ENCODE measurements around the gene ZFHX3. TPM values are rescaled to one million over a fixed set of nuclear protein-coding genes. Genes with fewer than 3 reads are reported as not detected.
A peak's percentile ranks its signal among the peaks of the same experiment; 100 is the strongest.

ZFHX3 gene
- total and polyA plus RNA-seq, 9 donors, result 5.2 to 12.0 (median 7.5) TPM

GRCh38 chr16:72921620-72922019 lies 126.3 kb downstream of the ZFHX3 start:
- Histone ChIP-seq H3K9me3 (replicated peaks; ENCODE audit: control insufficient read depth, low read depth, low read length) (no peaks in the 10 kb centered on the region), H3K4me1 (ENCODE audit: control insufficient read depth, insufficient read depth, low read length) (peaks cover 12% of the 10 kb centered on the region), H3K36me3 (ENCODE audit: control insufficient read depth, insufficient read depth, low read length) (no peaks in the 10 kb centered on the region), H3K27me3 (ENCODE audit: control insufficient read depth, insufficient read depth, low read length) (no peaks in the 10 kb centered on the region), H3K4me3 (ENCODE audit: low read length) (no peak overlapping the region), H3K27ac (ENCODE audit: low read length) (no peak overlapping the region)
- DNase-seq, result peak; percentile 57
- WGBS (ENCODE audit: insufficient coverage), result 29% methylated on average over 15 of the region's 15 CpGs

GRCh38 chr16:72921106-72921505 lies 126.8 kb downstream of the ZFHX3 start:
- DNase-seq, result no peak
- 71% methylated on average over 8 of the region's 13 CpGs for WGBS (ENCODE audit: insufficient coverage)
- H3K9me3 ChIP-seq (replicated peaks; ENCODE audit: control insufficient read depth, low read depth, low read length), result no peaks in the 10 kb centered on the region
- no peak overlapping the region for H3K27ac ChIP-seq (ENCODE audit: low read length)
- H3K4me3 ChIP-seq (ENCODE audit: low read length), result no peak overlapping the region
- H3K27me3 ChIP-seq (ENCODE audit: control insufficient read depth, insufficient read depth, low read length), result no peaks in the 10 kb centered on the region
- H3K36me3 ChIP-seq (ENCODE audit: control insufficient read depth, insufficient read depth, low read length), result no peaks in the 10 kb centered on the region
- H3K4me1 ChIP-seq (ENCODE audit: control insufficient read depth, insufficient read depth, low read length), result peaks cover 10% of the 10 kb centered on the region

GRCh38 chr16:72917051-72917450 lies 130.9 kb downstream of the ZFHX3 start:
- no peaks in the 10 kb centered on the region for H3K9me3 ChIP-seq (replicated peaks; ENCODE audit: control insufficient read depth, low read depth, low read length)
- no peaks in the 10 kb centered on the region for H3K36me3 ChIP-seq (ENCODE audit: control insufficient read depth, insufficient read depth, low read length)
- no peaks in the 10 kb centered on the region for H3K27me3 ChIP-seq (ENCODE audit: control insufficient read depth, insufficient read depth, low read length)
- no peak for DNase-seq
- peaks cover 6% of the 10 kb centered on the region for H3K4me1 ChIP-seq (ENCODE audit: control insufficient read depth, insufficient read depth, low read length)
- no peak overlapping the region for H3K4me3 ChIP-seq (ENCODE audit: low read length)
- no CpG with 5 or more reads among the region's 7 CpGs for WGBS (ENCODE audit: insufficient coverage)
- no peak overlapping the region for H3K27ac ChIP-seq (ENCODE audit: low read length)

- no peaks in the 10 kb centered on the region for H3K4me1 ChIP-seq (ENCODE audit: control insufficient read depth, insufficient read depth, low read length)
- WGBS (ENCODE audit: insufficient coverage), result 96% methylated on average over 8 of the region's 10 CpGs
Observed at GRCh38 chr16:72915331-72915730, 132.6 kb downstream of the ZFHX3 start.

GRCh38 chr16:72913551-72913950 lies 134.4 kb downstream of the ZFHX3 start:
- no CpG with 5 or more reads among the region's 3 CpGs for WGBS (ENCODE audit: insufficient coverage)
- no peak overlapping the region for H3K4me3 ChIP-seq (ENCODE audit: low read length)
- H3K9me3 ChIP-seq (replicated peaks; ENCODE audit: control insufficient read depth, low read depth, low read length), result no peaks in the 10 kb centered on the region
- no peaks in the 10 kb centered on the region for H3K4me1 ChIP-seq (ENCODE audit: control insufficient read depth, insufficient read depth, low read length)
- no peaks in the 10 kb centered on the region for H3K27me3 ChIP-seq (ENCODE audit: control insufficient read depth, insufficient read depth, low read length)
- H3K36me3 ChIP-seq (ENCODE audit: control insufficient read depth, insufficient read depth, low read length), result no peaks in the 10 kb centered on the region
- H3K27ac ChIP-seq (ENCODE audit: low read length), result no peak overlapping the region
- no peak for DNase-seq

More at GRCh38 chr16:72915331-72915730, 132.6 kb downstream of the ZFHX3 start:
- Histone ChIP-seq H3K27ac (ENCODE audit: low read length) (no peak overlapping the region), H3K4me3 (ENCODE audit: low read length) (no peak overlapping the region), H3K9me3 (replicated peaks; ENCODE audit: control insufficient read depth, low read depth, low read length) (no peaks in the 10 kb centered on the region), H3K27me3 (ENCODE audit: control insufficient read depth, insufficient read depth, low read length) (no peaks in the 10 kb centered on the region), H3K36me3 (ENCODE audit: control insufficient read depth, insufficient read depth, low read length) (no peaks in the 10 kb centered on the region)
- no peak for DNase-seq

GRCh38 chr16:72911971-72912370 lies 136.0 kb downstream of the ZFHX3 start:
- Histone ChIP-seq H3K4me3 (ENCODE audit: low read length) (no peak overlapping the region), H3K27me3 (ENCODE audit: control insufficient read depth, insufficient read depth, low read length) (no peaks in the 10 kb centered on the region), H3K27ac (ENCODE audit: low read length) (no peak overlapping the region), H3K4me1 (ENCODE audit: control insufficient read depth, insufficient read depth, low read length) (no peaks in the 10 kb centered on the region), H3K9me3 (replicated peaks; ENCODE audit: control insufficient read depth, low read depth, low read length) (no peaks in the 10 kb centered on the region), H3K36me3 (ENCODE audit: control insufficient read depth, insufficient read depth, low read length) (no peaks in the 10 kb centered on the region)
- WGBS (ENCODE audit: insufficient coverage), result 51% methylated on average over 2 of the region's 9 CpGs
- no peak for DNase-seq

- Histone ChIP-seq H3K4me3 (ENCODE audit: low read length) (no peak overlapping the region), H3K36me3 (ENCODE audit: control insufficient read depth, insufficient read depth, low read length) (no peaks in the 10 kb centered on the region), H3K9me3 (replicated peaks; ENCODE audit: control insufficient read depth, low read depth, low read length) (no peaks in the 10 kb centered on the region), H3K27me3 (ENCODE audit: control insufficient read depth, insufficient read depth, low read length) (no peaks in the 10 kb centered on the region), H3K27ac (ENCODE audit: low read length) (no peak overlapping the region), H3K4me1 (ENCODE audit: control insufficient read depth, insufficient read depth, low read length) (no peaks in the 10 kb centered on the region)
- 90% methylated on average over 2 of the region's 5 CpGs for WGBS (ENCODE audit: insufficient coverage)
- DNase-seq, result no peak
Observed at GRCh38 chr16:72910875-72911274, 137.1 kb downstream of the ZFHX3 start.

- no CpG with 5 or more reads among the region's 4 CpGs for WGBS (ENCODE audit: insufficient coverage)
- H3K9me3 ChIP-seq (replicated peaks; ENCODE audit: control insufficient read depth, low read depth, low read length), result no peaks in the 10 kb centered on the region
- no peaks in the 10 kb centered on the region for H3K27me3 ChIP-seq (ENCODE audit: control insufficient read depth, insufficient read depth, low read length)
- no peaks in the 10 kb centered on the region for H3K4me1 ChIP-seq (ENCODE audit: control insufficient read depth, insufficient read depth, low read length)
- DNase-seq, result no peak
- H3K27ac ChIP-seq (ENCODE audit: low read length), result no peak overlapping the region
- H3K4me3 ChIP-seq (ENCODE audit: low read length), result no peak overlapping the region
- H3K36me3 ChIP-seq (ENCODE audit: control insufficient read depth, insufficient read depth, low read length), result no peaks in the 10 kb centered on the region
Observed at GRCh38 chr16:72910381-72910780, 137.5 kb downstream of the ZFHX3 start.

- Histone ChIP-seq H3K9me3 (replicated peaks; ENCODE audit: control insufficient read depth, low read depth, low read length) (no peaks in the 10 kb centered on the region), H3K27me3 (ENCODE audit: control insufficient read depth, insufficient read depth, low read length) (no peaks in the 10 kb centered on the region), H3K36me3 (ENCODE audit: control insufficient read depth, insufficient read depth, low read length) (no peaks in the 10 kb centered on the region), H3K4me1 (ENCODE audit: control insufficient read depth, insufficient read depth, low read length) (no peaks in the 10 kb centered on the region), H3K4me3 (ENCODE audit: low read length) (no peak overlapping the region), H3K27ac (ENCODE audit: low read length) (no peak overlapping the region)
- WGBS (ENCODE audit: insufficient coverage), result 96% methylated on average over 3 of the region's 6 CpGs
- no peak for DNase-seq
Observed at GRCh38 chr16:72909196-72909595, 138.7 kb downstream of the ZFHX3 start.

GRCh38 chr16:72908362-72909167 lies 139.4 kb downstream of the ZFHX3 start:
- Histone ChIP-seq H3K36me3 (ENCODE audit: control insufficient read depth, insufficient read depth, low read length) (no peaks in the 10 kb centered on the region), H3K4me1 (ENCODE audit: control insufficient read depth, insufficient read depth, low read length) (no peaks in the 10 kb centered on the region), H3K27ac (ENCODE audit: low read length) (no peak overlapping the region), H3K4me3 (ENCODE audit: low read length) (no peak overlapping the region), H3K9me3 (replicated peaks; ENCODE audit: control insufficient read depth, low read depth, low read length) (no peaks in the 10 kb centered on the region), H3K27me3 (ENCODE audit: control insufficient read depth, insufficient read depth, low read length) (no peaks in the 10 kb centered on the region)
- no peak for DNase-seq
- 94% methylated on average over 10 of the region's 19 CpGs for WGBS (ENCODE audit: insufficient coverage)

Measured in muscle of leg (tissue), 11 donors.